Endodermal cell (in vitro differentiated cells): ENCODE data around the gene POC5. TPM values are rescaled to one million over a fixed set of nuclear protein-coding genes. Genes with fewer than 3 reads are reported as not detected.

Experiments
- DNase-seq: peaks from one replicate; pipeline ENCODE4 v3.0.0-alpha.2; 2017
- H3K27ac ChIP-seq: 2 replicates; pipeline ENCODE4 v1.5.1; 2013; ENCODE audit warnings: mild to moderate bottlenecking, low read depth, low read length, moderate library complexity
- H3K27me3 ChIP-seq: 2 replicates; pipeline ENCODE4 v1.6.1; 2013; ENCODE audit warnings: mild to moderate bottlenecking, low read length, moderate library complexity; ENCODE audit not compliant: insufficient read depth, control insufficient read depth, poor library complexity, severe bottlenecking
- H3K36me3 ChIP-seq: 2 replicates; pipeline ENCODE4 v1.7.0; 2013; ENCODE audit warnings: mild to moderate bottlenecking, low read length, moderate library complexity; ENCODE audit not compliant: control insufficient read depth, insufficient read depth
- H3K4me1 ChIP-seq: one replicate; pipeline ENCODE4 v1.7.0; 2013; ENCODE audit warnings: low read length; ENCODE audit not compliant: control insufficient read depth, insufficient read depth
- H3K4me3 ChIP-seq: 2 replicates; pipeline ENCODE4 v1.5.1; 2013; ENCODE audit warnings: mild to moderate bottlenecking, low read length, moderate library complexity
- H3K9ac ChIP-seq: 2 replicates; pipeline ENCODE4 v1.6.1; 2013; ENCODE audit warnings: mild to moderate bottlenecking, low read length, moderate library complexity; ENCODE audit not compliant: poor library complexity, severe bottlenecking; ENCODE audit errors: extremely low read depth
- H3K9me3 ChIP-seq: 2 replicates; pipeline ENCODE4 v1.6.1; 2013; ENCODE audit warnings: mild to moderate bottlenecking, low read length, moderate library complexity; ENCODE audit not compliant: control insufficient read depth
- H3K27ac Mint-ChIP-seq: 2 replicates; pipeline ENCODE4 v1.8.0; 2020; ENCODE audit warnings: mixed read lengths
- H3K27me3 Mint-ChIP-seq: 2 replicates; pipeline ENCODE4 v1.8.0; 2021; ENCODE audit warnings: mild to moderate bottlenecking, mixed read lengths; ENCODE audit not compliant: insufficient read depth
- H3K36me3 Mint-ChIP-seq: 2 replicates; pipeline ENCODE4 v1.8.0; 2020; ENCODE audit warnings: low read depth, mixed read lengths
- H3K4me1 Mint-ChIP-seq: 2 replicates; pipeline ENCODE4 v1.8.0; 2020; ENCODE audit warnings: mixed read lengths
- H3K4me3 Mint-ChIP-seq: 2 replicates; pipeline ENCODE4 v1.8.0; 2020; ENCODE audit warnings: mild to moderate bottlenecking, moderate library complexity, mixed read lengths
- H3K9me3 Mint-ChIP-seq: 2 replicates; pipeline ENCODE4 v1.8.0; 2020; ENCODE audit warnings: mild to moderate bottlenecking, mixed read lengths
- WGBS, 2 experiments: methylation state at CpG; one replicate each; pipeline versions ENCODE4 v1.1.5 to v1.1.7; 2013; ENCODE audit warnings: missing lambda C conversion rate in 2 of 2, mixed read lengths in 1 of 2; ENCODE audit not compliant: insufficient coverage in 1 of 2, insufficient read length in 1 of 2; 5-methylcytosine and 5-hydroxymethylcytosine counted together
- total RNA-seq, 2 donors: library from RNA; stranded (reverse); fragmentation: NEBNext Ultra II Directional in 1 of 2; extraction: Animal tissue kit (Norgen Biotek cat#: 25700) in 1 of 2; gene quantifications; 2 replicates in 1 of 2; 3 replicates in 1 of 2; pipeline ENCODE4 v1.2.1, GENCODE V29; 2021
- TF ChIP-seq, protein P1 (sequence below): fragments of 200-600 bp; sonication (generic); conservative IDR thresholded peaks from 2 replicates; pipeline ENCODE4 v1.5.0; 2021; ENCODE audit warnings: antibody characterized with exemption, mild to moderate bottlenecking

POC5 gene
- total RNA-seq, 2 donors from 2014 or later, result 10.7 to 13.8 TPM

DNA sequence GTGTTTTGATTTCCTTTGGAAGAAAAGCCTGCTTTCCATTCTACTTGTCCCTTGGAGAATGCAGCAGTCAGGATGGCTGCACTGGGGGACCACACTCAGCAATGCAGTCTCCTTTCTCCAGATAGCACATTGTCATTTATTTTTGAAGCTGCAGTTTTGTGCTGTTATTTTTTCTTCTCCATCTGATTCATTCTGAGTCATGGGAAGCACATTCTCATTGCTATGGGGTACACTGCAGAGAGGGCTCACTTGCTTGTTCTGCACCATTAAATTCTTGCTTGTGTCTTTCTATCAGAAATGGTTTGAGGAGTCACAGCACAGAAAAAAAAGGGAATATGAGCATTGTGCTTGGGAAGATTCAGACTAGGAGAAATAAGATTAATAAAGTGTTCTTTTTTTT lies 39.7 kb upstream of the POC5 start:
- no peak overlapping the region for H3K27ac Mint-ChIP-seq
- no peaks in the 10 kb centered on the region for H3K9me3 ChIP-seq
- peaks cover 12% of the 10 kb centered on the region for H3K27me3 Mint-ChIP-seq
- H3K27me3 ChIP-seq, result peaks cover 4% of the 10 kb centered on the region
- no peaks in the 10 kb centered on the region for H3K9me3 Mint-ChIP-seq
- no peaks in the 10 kb centered on the region for H3K4me1 Mint-ChIP-seq
- no peaks in the 10 kb centered on the region for H3K36me3 ChIP-seq
- DNase-seq, result no peak
- no peak overlapping the region for H3K4me3 ChIP-seq
- no peak overlapping the region for H3K27ac ChIP-seq
- TF ChIP-seq, protein P1, sequence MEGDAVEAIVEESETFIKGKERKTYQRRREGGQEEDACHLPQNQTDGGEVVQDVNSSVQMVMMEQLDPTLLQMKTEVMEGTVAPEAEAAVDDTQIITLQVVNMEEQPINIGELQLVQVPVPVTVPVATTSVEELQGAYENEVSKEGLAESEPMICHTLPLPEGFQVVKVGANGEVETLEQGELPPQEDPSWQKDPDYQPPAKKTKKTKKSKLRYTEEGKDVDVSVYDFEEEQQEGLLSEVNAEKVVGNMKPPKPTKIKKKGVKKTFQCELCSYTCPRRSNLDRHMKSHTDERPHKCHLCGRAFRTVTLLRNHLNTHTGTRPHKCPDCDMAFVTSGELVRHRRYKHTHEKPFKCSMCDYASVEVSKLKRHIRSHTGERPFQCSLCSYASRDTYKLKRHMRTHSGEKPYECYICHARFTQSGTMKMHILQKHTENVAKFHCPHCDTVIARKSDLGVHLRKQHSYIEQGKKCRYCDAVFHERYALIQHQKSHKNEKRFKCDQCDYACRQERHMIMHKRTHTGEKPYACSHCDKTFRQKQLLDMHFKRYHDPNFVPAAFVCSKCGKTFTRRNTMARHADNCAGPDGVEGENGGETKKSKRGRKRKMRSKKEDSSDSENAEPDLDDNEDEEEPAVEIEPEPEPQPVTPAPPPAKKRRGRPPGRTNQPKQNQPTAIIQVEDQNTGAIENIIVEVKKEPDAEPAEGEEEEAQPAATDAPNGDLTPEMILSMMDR, result no peak
- H3K4me3 Mint-ChIP-seq, result no peak overlapping the region
- no peaks in the 10 kb centered on the region for H3K36me3 Mint-ChIP-seq
- H3K9ac ChIP-seq, result no peak overlapping the region
- H3K4me1 ChIP-seq, result no peaks in the 10 kb centered on the region

DNA sequence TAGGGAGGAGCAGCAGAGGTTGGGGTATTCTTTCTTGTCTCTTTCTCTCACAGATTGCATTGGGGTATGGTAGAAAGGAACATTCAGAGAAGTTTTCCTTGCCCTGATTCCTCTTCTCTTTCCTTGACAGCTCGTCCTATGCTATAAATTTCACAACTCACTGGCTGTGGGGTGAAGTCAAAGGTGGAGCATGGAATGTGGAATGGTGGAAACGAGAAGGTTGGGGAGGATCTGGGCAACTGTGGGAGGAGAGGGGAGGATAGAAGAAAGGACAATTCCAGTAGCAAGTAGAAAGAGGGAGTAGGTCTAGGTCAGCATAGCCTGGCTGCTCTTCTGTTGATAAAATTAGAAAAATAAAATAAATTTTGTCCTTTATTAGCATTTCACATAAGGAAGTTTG lies 39.0 kb upstream of the POC5 start:
- Histone ChIP-seq H3K4me3 (no peak overlapping the region), H3K27ac (no peak overlapping the region), H3K9me3 (no peaks in the 10 kb centered on the region), H3K27me3 (peaks cover 11% of the 10 kb centered on the region), H3K4me1 (no peaks in the 10 kb centered on the region), H3K36me3 (no peaks in the 10 kb centered on the region), H3K9ac (no peak overlapping the region)
- Mint-ChIP-seq H3K4me3 (no peak overlapping the region), H3K36me3 (no peaks in the 10 kb centered on the region), H3K27ac (no peak overlapping the region), H3K9me3 (no peaks in the 10 kb centered on the region), H3K27me3 (peaks cover 15% of the 10 kb centered on the region), H3K4me1 (no peaks in the 10 kb centered on the region)
- TF ChIP-seq, protein P1, result no peak
- 83 to 87% methylated on average over 1 to 2 of the region's 2 CpGs for WGBS, 2 experiments
- DNase-seq, result no peak

DNA sequence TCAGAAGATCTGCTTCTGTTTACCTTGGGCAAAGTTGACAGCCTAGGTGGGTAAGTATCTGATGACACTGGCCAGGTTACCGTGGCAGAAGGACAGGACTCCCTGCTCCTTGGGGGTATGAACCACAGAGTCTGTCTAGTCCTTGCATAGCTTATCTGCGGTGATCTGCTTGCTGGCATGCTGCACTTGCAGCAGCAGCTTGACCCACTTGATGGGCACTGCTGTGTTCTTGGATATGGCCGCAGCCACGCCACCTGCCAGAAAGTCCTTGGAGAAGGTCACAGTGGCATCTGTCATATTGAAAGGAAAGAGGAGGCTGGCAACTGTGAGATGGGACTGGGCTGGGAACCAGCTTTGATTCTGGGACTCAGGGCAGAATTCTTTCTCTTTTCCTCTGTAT lies 35.9 kb upstream of the POC5 start:
- DNase-seq, result no peak
- no peaks in the 10 kb centered on the region for H3K4me1 Mint-ChIP-seq
- no peaks in the 10 kb centered on the region for H3K36me3 ChIP-seq
- H3K4me3 ChIP-seq, result no peak overlapping the region
- no peak overlapping the region for H3K27ac ChIP-seq
- no peaks in the 10 kb centered on the region for H3K4me1 ChIP-seq
- peaks cover 11% of the 10 kb centered on the region for H3K27me3 ChIP-seq
- no peak overlapping the region for H3K4me3 Mint-ChIP-seq
- TF ChIP-seq, protein P1, result no peak
- H3K9me3 Mint-ChIP-seq, result no peaks in the 10 kb centered on the region
- H3K9me3 ChIP-seq, result no peaks in the 10 kb centered on the region
- no peak overlapping the region for H3K27ac Mint-ChIP-seq
- 92 to 95% methylated on average over 4 of the region's 4 CpGs for WGBS, 2 experiments
- no peak overlapping the region for H3K9ac ChIP-seq
- H3K36me3 Mint-ChIP-seq, result no peaks in the 10 kb centered on the region
- peaks cover 15% of the 10 kb centered on the region for H3K27me3 Mint-ChIP-seq
